Upper lobe of left lung (tissue), 4 donors: ENCODE measurements around the gene DVL3.

Experiments used
- POLR2A ChIP-seq, 4 donors: fragments of 450-650 bp; IDR thresholded peaks; one replicate each; pipeline ENCODE4 v1.5.1; 2016 to 2017; ENCODE audit warnings: antibody characterized with exemption in 4 of 4, mild to moderate bottlenecking in 2 of 4
- POLR2AphosphoS5 ChIP-seq, 2 donors: sonication (generic); formaldehyde crosslinking; IDR thresholded peaks; one replicate each; pipeline ENCODE4 v1.5.1; 2017; ENCODE audit warnings: antibody characterized with exemption in 2 of 2
- TF ChIP-seq, protein P1 (sequence below), 6 experiments: fragments of 450-650 bp in 4 of 6; fragments of 200-600 bp in 2 of 6; sonication (generic) in 2 of 6; IDR thresholded peaks; one replicate each; pipeline ENCODE4 v1.5.1; 2016 to 2019; ENCODE audit warnings: antibody characterized with exemption in 6 of 6

DNA sequence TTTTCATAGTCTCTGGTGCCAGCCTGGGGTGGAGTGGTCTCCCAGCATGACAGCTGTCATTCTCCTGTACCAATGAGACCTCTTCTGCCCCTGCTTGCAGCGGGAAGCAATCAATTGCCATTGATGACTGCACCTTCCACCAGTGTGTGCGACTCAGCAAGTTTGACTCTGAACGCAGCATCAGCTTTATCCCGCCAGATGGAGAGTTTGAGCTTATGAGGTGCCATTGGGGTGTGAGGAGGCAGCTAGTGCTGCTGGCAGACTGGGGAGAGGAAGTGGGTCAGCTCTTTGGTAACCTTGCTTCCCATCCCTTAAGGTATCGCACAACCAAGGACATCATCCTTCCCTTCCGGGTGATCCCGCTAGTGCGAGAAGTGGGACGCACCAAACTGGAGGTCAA lies 26.4 kb downstream of the DVL3 start:
- TF ChIP-seq, protein P1, sequence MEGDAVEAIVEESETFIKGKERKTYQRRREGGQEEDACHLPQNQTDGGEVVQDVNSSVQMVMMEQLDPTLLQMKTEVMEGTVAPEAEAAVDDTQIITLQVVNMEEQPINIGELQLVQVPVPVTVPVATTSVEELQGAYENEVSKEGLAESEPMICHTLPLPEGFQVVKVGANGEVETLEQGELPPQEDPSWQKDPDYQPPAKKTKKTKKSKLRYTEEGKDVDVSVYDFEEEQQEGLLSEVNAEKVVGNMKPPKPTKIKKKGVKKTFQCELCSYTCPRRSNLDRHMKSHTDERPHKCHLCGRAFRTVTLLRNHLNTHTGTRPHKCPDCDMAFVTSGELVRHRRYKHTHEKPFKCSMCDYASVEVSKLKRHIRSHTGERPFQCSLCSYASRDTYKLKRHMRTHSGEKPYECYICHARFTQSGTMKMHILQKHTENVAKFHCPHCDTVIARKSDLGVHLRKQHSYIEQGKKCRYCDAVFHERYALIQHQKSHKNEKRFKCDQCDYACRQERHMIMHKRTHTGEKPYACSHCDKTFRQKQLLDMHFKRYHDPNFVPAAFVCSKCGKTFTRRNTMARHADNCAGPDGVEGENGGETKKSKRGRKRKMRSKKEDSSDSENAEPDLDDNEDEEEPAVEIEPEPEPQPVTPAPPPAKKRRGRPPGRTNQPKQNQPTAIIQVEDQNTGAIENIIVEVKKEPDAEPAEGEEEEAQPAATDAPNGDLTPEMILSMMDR (IDR thresholded peaks at IDR 0.05), result no peak
- TF ChIP-seq POLR2A (IDR thresholded peaks at IDR 0.05) (no peak), POLR2AphosphoS5 (IDR thresholded peaks at IDR 0.05) (no peak)
